Stimulated activated naive CD8-positive, alpha-beta T cell treated with anti-CD3 and anti-CD28 coated beads, Interleukin-15, Interleukin-2, amounts not matched to agents 100 U/mL and 50 U/mL, for 24 hours (primary cell): ENCODE results near the gene RUFY3.
"Not testable (repeated sequence)": the region's sequence is repeated elsewhere in the genome, so short reads cannot be mapped to it uniquely, and the experiment has no call there.

Source experiments
- ATAC-seq: fragments of 150-1000 bp; cut with Tn5 transposase; one replicate; pipeline ENCODE4 v1.10.0; 2021
- DNase-seq: peaks from one replicate; pipeline ENCODE4 v3.0.0; 2021

The RUFY3 gene

GRCh38 chr4:70706044-70706461 lies 15.7 kb upstream of the RUFY3 start:
- ATAC-seq (no peak), DNase-seq (no peak)

GRCh38 chr4:70706516-70706915 lies 15.2 kb upstream of the RUFY3 start:
- no peak for ATAC-seq
- no peak for DNase-seq

DNA sequence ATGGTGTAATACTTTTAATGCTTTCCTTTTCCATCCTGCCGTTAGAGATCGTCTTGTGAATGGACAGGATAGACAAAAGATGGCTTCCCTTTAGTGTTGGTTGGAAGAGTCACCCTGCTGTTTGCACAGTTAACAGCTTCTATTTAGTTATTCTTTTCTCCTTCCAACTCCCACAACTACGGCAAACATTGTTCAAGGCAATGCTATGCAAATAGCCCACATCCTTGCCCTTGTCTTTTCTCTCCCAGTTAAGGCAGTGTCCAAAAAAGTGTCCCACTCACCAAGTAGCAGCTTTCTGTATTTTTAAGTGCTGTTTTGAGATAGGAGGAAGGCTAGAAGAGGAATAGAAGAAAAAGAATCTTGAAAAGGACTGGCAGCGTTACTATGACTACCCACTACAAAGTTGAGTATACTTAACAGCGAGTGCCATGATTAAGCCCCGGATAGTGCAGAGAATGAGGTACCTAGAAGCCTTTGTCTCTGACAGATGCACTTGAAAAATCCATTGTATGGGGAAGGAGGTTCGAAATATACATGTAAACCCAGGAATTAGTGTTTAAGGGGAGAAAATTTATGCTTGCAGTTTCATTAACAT lies 12.1 kb upstream of the RUFY3 start:
- ATAC-seq: no peak
- no peak for DNase-seq

DNA sequence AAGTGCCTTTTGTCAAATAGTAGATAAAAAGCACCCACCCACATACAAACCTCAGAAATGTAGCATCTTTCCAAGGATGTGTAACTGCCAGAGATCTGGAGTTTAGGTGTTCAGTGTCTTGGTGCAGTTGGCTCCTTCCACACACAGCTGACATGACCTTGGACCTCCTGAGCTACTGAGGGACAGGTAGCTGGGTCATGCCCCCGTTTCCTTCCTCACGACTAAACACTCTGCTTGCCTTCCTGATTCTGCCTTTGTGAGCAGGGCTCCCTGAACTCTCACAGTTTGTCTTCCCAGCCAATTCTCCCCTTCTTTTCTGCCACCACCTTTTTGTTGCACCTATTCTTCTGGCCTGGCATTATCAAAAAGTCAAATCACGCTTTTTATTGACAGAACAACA lies 10.2 kb upstream of the RUFY3 start:
- ATAC-seq: no peak
- no peak for DNase-seq

DNA sequence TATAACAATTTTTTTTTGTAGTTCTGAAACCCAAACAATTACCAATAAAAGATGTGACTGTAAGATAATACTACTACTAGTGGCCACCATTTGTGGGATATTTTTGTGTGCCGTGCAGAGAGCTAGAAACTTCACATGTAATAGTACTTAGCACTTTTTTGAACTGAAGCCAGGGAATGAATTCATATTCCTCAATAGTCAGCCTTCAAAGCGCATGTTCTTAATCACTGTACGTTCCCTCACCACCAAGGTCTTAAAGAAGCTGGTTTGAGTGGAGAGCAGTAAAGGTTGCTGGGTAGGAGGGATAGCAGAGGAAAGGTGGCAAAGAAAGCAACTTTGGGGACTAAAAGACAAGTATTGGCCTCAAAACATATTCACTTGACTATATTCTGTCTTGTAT lies 9.6 kb upstream of the RUFY3 start:
- no peak for DNase-seq

GRCh38 chr4:70712604-70713452 lies 8.9 kb upstream of the RUFY3 start:
- DNase-seq: no peak
- no peak for ATAC-seq

More for the DNA sequence above, 9.6 kb upstream of the RUFY3 start:
- no peak for ATAC-seq

DNA sequence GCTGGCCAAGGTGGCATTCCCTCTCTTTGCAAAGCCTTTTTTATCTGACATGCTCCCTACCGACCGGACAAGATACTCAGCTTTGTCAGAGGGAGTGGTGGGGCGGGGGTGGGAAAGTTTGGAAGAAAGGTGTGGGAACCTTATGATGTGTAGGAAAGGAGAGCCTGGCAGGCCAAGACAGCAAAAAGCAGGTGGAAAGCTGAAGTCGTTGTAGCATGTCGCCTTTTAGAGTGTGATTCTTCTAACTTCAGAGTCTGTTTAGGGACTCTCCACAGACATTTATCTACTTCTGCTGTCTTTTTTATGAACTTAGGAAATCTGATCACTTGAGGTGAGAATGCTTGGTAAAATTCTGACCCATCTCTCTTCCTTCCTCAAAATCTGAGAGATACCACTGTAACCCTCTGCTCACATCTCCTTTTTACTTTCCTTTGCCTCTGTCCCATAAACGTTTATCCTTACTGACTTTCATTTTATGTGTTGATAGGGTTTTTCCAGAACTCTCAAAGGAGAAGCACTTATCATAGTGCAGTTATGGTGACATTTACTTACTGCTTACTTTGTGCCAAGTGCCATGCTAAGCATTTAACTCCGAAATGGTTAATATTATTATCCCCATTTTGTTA lies 8.2 kb upstream of the RUFY3 start:
- ATAC-seq (peak; percentile 58), DNase-seq (no peak)

GRCh38 chr4:70714079-70714887 lies 7.5 kb upstream of the RUFY3 start:
- DNase-seq: no peak
- peak; percentile 3 for ATAC-seq

DNA sequence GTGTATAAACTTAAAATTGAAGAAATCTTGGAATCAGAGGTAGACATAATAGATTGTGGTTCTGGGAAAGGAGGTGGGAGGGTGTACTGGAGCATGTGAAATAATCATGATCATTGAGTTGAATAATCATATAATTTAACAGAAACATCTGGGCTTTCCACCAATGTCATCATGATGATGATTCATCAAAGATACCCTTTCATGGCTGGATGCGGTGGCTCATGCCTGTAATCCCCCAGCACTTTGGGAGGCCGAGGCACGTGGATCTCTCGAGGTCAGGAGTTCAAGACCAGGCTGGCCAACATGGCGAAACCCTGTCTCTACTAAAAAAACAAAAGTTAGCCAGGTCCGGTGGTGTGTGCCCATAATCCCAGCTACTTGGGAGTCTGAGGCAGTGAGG lies 6.7 kb upstream of the RUFY3 start:
- peak; percentile 34 for ATAC-seq

GRCh38 chr4:70718811-70719604 lies 2.8 kb upstream of the RUFY3 start:
- ATAC-seq: no peak
- no peak for DNase-seq

More for the DNA sequence above, 6.7 kb upstream of the RUFY3 start:
- no peak for DNase-seq

DNA sequence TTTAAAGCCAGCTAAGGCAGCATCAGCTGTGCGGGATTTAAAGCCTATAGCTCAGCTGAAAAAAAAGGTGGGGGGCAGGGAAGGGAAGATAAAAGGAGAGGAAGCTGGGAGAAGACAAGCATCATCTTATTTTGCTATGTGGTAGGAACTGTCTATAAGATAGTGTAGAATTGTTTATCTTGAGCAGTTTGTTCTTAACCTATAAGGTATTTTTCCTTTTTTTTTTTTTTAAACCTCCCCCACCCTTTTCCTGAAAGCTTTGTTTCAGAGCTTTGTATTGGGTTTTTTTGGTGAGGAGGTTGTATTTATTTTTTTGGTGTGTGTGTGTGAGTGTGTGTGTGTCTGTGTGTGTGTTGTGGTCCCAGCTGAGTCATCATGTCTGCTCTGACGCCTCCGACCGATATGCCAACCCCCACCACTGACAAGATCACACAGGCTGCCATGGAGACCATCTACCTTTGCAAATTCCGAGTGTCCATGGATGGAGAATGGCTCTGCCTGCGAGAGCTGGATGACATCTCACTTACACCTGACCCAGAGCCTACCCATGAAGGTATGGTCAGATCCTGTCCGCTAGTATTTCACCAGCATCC lies 531 bp downstream of the RUFY3 start:
- DNase-seq (no peak), ATAC-seq (peak; percentile 77)

DNA sequence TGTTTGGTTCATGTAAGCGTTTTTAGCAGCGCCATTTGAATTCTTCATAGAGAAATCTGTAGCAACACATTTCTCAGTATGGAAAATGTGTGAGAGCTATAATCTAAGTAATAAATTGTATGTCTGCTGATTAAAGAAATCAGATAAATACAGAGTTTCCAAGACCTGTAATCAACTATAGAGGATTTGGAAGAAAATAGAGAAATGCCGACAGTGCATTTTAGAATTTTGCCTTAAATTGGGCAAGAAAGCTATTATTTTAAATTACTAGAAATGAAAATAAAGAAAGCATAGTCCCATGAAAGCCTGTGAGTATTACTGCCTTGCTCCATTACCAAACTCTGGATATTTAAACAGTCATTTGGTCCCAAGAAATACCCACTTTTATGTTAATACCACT lies 2.7 kb downstream of the RUFY3 start:
- ATAC-seq (no peak), DNase-seq (no peak)

- DNase-seq: no peak
- ATAC-seq: no peak
These were observed 3.9 kb downstream of the RUFY3 start for GRCh38 chr4:70725633-70726032.

DNA sequence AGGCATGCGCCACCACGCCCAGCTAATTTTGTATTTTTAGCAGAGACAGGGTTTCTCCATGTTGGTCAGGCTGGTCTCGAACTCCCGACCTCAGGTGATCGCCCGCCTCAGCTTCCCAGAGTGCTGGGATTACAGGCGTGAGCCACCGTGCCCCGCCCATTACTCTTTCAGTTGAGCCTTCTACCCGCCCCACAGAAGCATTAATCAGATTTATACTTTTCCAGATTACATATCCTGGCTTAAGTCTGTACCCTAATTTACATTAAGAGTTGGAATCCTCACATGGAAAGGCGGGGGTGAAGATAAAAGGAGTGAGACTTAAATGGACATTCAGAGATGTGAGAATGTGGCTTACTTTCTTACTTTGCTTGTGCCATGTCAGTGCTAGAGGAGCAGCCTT lies 4.8 kb downstream of the RUFY3 start:
- DNase-seq, ATAC-seq: not testable (repeated sequence)

DNA sequence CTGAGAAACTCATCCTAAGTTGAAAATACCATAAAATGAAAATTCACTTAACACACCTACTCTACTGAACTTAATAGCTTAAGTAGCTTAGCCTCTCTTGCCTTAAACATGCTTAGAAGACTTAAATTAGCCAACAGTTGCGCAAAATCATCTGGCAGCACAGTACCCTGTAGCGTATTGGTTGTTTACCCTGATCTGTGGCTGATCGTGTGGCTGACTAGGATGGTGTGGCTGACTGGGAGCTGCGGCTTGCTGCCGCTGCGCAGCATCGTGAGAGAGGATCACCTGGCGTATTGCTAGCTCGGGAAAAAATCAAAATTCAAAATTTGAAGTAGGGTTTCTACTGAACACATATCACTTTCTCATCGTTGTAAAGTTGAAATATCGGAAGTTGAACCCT lies 6.3 kb downstream of the RUFY3 start:
- ATAC-seq: no peak

GRCh38 chr4:70732878-70733277 lies 11.1 kb downstream of the RUFY3 start:
- not testable (repeated sequence) for DNase-seq, ATAC-seq

More for the DNA sequence above, 6.3 kb downstream of the RUFY3 start:
- no peak for DNase-seq

GRCh38 chr4:70734168-70734954 lies 12.6 kb downstream of the RUFY3 start:
- DNase-seq (no peak), ATAC-seq (peak; percentile 88)

- ATAC-seq (peak; percentile 37), DNase-seq (no peak)
These were observed 13.2 kb downstream of the RUFY3 start for GRCh38 chr4:70734971-70735370.

GRCh38 chr4:70735915-70736314 lies 14.2 kb downstream of the RUFY3 start:
- ATAC-seq (peak; percentile 73), DNase-seq (peak; percentile 48)

DNA sequence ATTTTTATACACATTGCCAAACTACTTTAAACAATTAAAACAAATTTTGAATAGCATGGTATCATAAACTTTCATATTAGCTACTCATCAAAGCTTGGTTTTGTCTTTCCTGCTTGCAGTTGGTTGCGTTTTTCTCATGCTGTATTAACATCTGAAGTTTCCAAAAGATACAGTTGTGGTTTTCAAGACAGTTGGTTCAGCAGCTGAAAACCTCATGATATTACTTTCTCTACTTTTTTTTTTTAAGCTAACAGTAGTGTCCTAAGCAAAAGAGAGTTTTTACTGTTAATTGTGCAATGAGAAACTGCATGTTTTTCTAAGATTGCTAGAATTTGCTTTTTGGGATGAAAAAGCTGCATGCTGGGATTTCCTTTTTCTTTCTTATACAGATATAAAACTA lies 15.2 kb downstream of the RUFY3 start:
- DNase-seq: no peak
- no peak for ATAC-seq
